ENCODE measurements around the gene TMEM117. TPM values are rescaled to one million over a fixed set of nuclear protein-coding genes. Genes with fewer than 3 reads are reported as not detected.
"Not testable (repeated sequence)": the region's sequence is repeated elsewhere in the genome, so short reads cannot be mapped to it uniquely, and the experiment has no call there.

Gene TMEM117
- total RNA-seq, 1 donor from 2014 or later: 0.43 TPM

- intact Hi-C loops (cut with DNase I): no loop called here
- no peak for TF ChIP-seq CTCF (IDR thresholded peaks at IDR 0.05)
These were observed 541.7 kb downstream of the TMEM117 start for GRCh38 chr12:44377443-44378187.

GRCh38 chr12:44379113-44379512 lies 543.2 kb downstream of the TMEM117 start:
- H3K4me3 ChIP-seq; H3K9me3 ChIP-seq; H3K27me3 ChIP-seq; H3K36me3 ChIP-seq; intact Hi-C loops (cut with DNase I); DNase-seq (ENCODE audit: low spot score in 2 of 2); H3K4me1 ChIP-seq; H3K27ac ChIP-seq: not testable (repeated sequence)

More at GRCh38 chr12:44377443-44378187, 541.7 kb downstream of the TMEM117 start:
- Histone ChIP-seq H3K27ac (no peak overlapping the region), H3K9me3 (no peaks in the 10 kb centered on the region), H3K27me3 (no peaks in the 10 kb centered on the region), H3K36me3 (peaks cover 0 to 6% of the 10 kb centered on the region in 2 donors), H3K4me3 (no peak overlapping the region), H3K4me1 (no peaks in the 10 kb centered on the region)
- DNase-seq (ENCODE audit: low spot score in 2 of 2): no peak

GRCh38 chr12:44379831-44380230 lies 544.0 kb downstream of the TMEM117 start:
- Histone ChIP-seq H3K27me3 (no peaks in the 10 kb centered on the region), H3K4me3 (no peak overlapping the region), H3K36me3 (peaks cover 0 to 6% of the 10 kb centered on the region in 2 donors), H3K4me1 (no peaks in the 10 kb centered on the region), H3K9me3 (no peaks in the 10 kb centered on the region), H3K27ac (no peak overlapping the region)
- intact Hi-C loops (cut with DNase I): no loop called here
- DNase-seq (ENCODE audit: low spot score in 2 of 2): no peak
- no peak for TF ChIP-seq CTCF (IDR thresholded peaks at IDR 0.05)

GRCh38 chr12:44380861-44381260 lies 545.0 kb downstream of the TMEM117 start:
- no peak for DNase-seq (ENCODE audit: low spot score in 2 of 2)
- peaks cover 0 to 6% of the 10 kb centered on the region in 2 donors for H3K36me3 ChIP-seq
- H3K4me3 ChIP-seq: no peak overlapping the region
- no peaks in the 10 kb centered on the region for H3K27me3 ChIP-seq
- intact Hi-C loops (cut with DNase I): no loop called here
- H3K27ac ChIP-seq: no peak overlapping the region
- H3K4me1 ChIP-seq: no peaks in the 10 kb centered on the region
- no peaks in the 10 kb centered on the region for H3K9me3 ChIP-seq
- TF ChIP-seq CTCF (IDR thresholded peaks at IDR 0.05): no peak

- Histone ChIP-seq H3K27ac (no peak overlapping the region), H3K36me3 (peaks cover 0 to 6% of the 10 kb centered on the region in 2 donors)
- intact Hi-C loops (cut with DNase I): no loop called here
These were observed 545.5 kb downstream of the TMEM117 start for GRCh38 chr12:44381341-44381740.

More at GRCh38 chr12:44381341-44381740, 545.5 kb downstream of the TMEM117 start:
- no peak overlapping the region for H3K4me3 ChIP-seq
- H3K9me3 ChIP-seq: no peaks in the 10 kb centered on the region
- no peaks in the 10 kb centered on the region for H3K27me3 ChIP-seq
- no peak for DNase-seq (ENCODE audit: low spot score in 2 of 2)
- no peaks in the 10 kb centered on the region for H3K4me1 ChIP-seq
- no peak for TF ChIP-seq CTCF (IDR thresholded peaks at IDR 0.05)

All from ascending aorta (tissue), 2 donors.